ENCODE data around the gene POLR3H.

POLR3H gene

GRCh38 chr22:41481131-41481830, 63.0 kb downstream of the POLR3H start:
- no peak for DNase-seq

- no peak for DNase-seq
These were observed 63.9 kb downstream of the POLR3H start for GRCh38 chr22:41480397-41480735.

GRCh38 chr22:41479671-41480396, 64.4 kb downstream of the POLR3H start:
- no peak for DNase-seq

- DNase-seq = no peak
These were observed 65.3 kb downstream of the POLR3H start for GRCh38 chr22:41478891-41479521.

GRCh38 chr22:41478473-41478872, 65.8 kb downstream of the POLR3H start:
- no peak for DNase-seq

Measured in effector CD8-positive, alpha-beta T cell (primary cell).